ENCODE results near the gene TM9SF2.
"Not testable (repeated sequence)": the region's sequence is repeated elsewhere in the genome, so short reads cannot be mapped to it uniquely, and the experiment has no call there.

The TM9SF2 gene

GRCh38 chr13:99501184-99501847 lies at the start of gene TM9SF2:
TSS of gene TM9SF2 (plus strand) at chr13:99501472. CDS start at chr13:99501607, 135 bp downstream.
- H3K27me3 ChIP-seq (replicated peaks; ENCODE audit: control insufficient read depth, insufficient read depth, low read length), result no peaks in the 10 kb centered on the region
- TF ChIP-seq CTCF (IDR thresholded peaks at IDR 0.05; ENCODE audit: insufficient read depth, low read length, poor library complexity, severe bottlenecking), result no peak
- H3K36me3 ChIP-seq (ENCODE audit: control insufficient read depth, insufficient read depth, low read length), result no peaks in the 10 kb centered on the region
- DNase-seq (ENCODE audit: extremely low read depth, insufficient read length), result peak; percentile 97
- H3K4me3 ChIP-seq (replicated peaks; ENCODE audit: low read depth, low read length), result peak within 1 kb of the TSS; percentile 83

GRCh38 chr13:99454518-99455183 lies 46.6 kb upstream of the TM9SF2 start:
- Histone ChIP-seq H3K36me3 (ENCODE audit: control insufficient read depth, insufficient read depth, low read length) (no peaks in the 10 kb centered on the region), H3K27me3 (replicated peaks; ENCODE audit: control insufficient read depth, insufficient read depth, low read length) (no peaks in the 10 kb centered on the region), H3K4me3 (replicated peaks; ENCODE audit: low read depth, low read length) (no peak overlapping the region)
- DNase-seq (ENCODE audit: extremely low read depth, insufficient read length), result no peak
- TF ChIP-seq CTCF (IDR thresholded peaks at IDR 0.05; ENCODE audit: insufficient read depth, low read length, poor library complexity, severe bottlenecking), result no peak

- Histone ChIP-seq H3K4me3 (replicated peaks; ENCODE audit: low read depth, low read length) (no peak overlapping the region), H3K36me3 (ENCODE audit: control insufficient read depth, insufficient read depth, low read length) (no peaks in the 10 kb centered on the region), H3K27me3 (replicated peaks; ENCODE audit: control insufficient read depth, insufficient read depth, low read length) (no peaks in the 10 kb centered on the region)
- no peak for DNase-seq (ENCODE audit: extremely low read depth, insufficient read length)
- no peak for TF ChIP-seq CTCF (IDR thresholded peaks at IDR 0.05; ENCODE audit: insufficient read depth, low read length, poor library complexity, severe bottlenecking)
Observed at GRCh38 chr13:99459099-99459850, 42.0 kb upstream of the TM9SF2 start.

GRCh38 chr13:99460802-99461201 lies 40.5 kb upstream of the TM9SF2 start:
- DNase-seq (ENCODE audit: extremely low read depth, insufficient read length); H3K4me3 ChIP-seq (replicated peaks; ENCODE audit: low read depth, low read length); H3K27me3 ChIP-seq (replicated peaks; ENCODE audit: control insufficient read depth, insufficient read depth, low read length); H3K36me3 ChIP-seq (ENCODE audit: control insufficient read depth, insufficient read depth, low read length): not testable (repeated sequence)

GRCh38 chr13:99463646-99464397 lies 37.5 kb upstream of the TM9SF2 start:
- Histone ChIP-seq H3K36me3 (ENCODE audit: control insufficient read depth, insufficient read depth, low read length) (no peaks in the 10 kb centered on the region), H3K4me3 (replicated peaks; ENCODE audit: low read depth, low read length) (no peak overlapping the region), H3K27me3 (replicated peaks; ENCODE audit: control insufficient read depth, insufficient read depth, low read length) (no peaks in the 10 kb centered on the region)
- DNase-seq (ENCODE audit: extremely low read depth, insufficient read length), result no peak
- no peak for TF ChIP-seq CTCF (IDR thresholded peaks at IDR 0.05; ENCODE audit: insufficient read depth, low read length, poor library complexity, severe bottlenecking)
